AG10803 (cell line): ENCODE measurements around the gene PCNX3.

ENCODE experiments used
- DNase-seq: peaks from one replicate; pipeline ENCODE4 v3.0.0; 2010; ENCODE audit warnings: low read depth
- H3K4me3 ChIP-seq: 2 replicates; pipeline ENCODE4 v1.5.1; 2011; ENCODE audit warnings: mild to moderate bottlenecking, low read length, control low read depth
- TF ChIP-seq, protein P1 (sequence below): conservative IDR thresholded peaks from 2 replicates; pipeline ENCODE4 v1.5.1; 2011; ENCODE audit warnings: mild to moderate bottlenecking, low read length, control low read depth, inconsistent platforms

Gene PCNX3

DNA sequence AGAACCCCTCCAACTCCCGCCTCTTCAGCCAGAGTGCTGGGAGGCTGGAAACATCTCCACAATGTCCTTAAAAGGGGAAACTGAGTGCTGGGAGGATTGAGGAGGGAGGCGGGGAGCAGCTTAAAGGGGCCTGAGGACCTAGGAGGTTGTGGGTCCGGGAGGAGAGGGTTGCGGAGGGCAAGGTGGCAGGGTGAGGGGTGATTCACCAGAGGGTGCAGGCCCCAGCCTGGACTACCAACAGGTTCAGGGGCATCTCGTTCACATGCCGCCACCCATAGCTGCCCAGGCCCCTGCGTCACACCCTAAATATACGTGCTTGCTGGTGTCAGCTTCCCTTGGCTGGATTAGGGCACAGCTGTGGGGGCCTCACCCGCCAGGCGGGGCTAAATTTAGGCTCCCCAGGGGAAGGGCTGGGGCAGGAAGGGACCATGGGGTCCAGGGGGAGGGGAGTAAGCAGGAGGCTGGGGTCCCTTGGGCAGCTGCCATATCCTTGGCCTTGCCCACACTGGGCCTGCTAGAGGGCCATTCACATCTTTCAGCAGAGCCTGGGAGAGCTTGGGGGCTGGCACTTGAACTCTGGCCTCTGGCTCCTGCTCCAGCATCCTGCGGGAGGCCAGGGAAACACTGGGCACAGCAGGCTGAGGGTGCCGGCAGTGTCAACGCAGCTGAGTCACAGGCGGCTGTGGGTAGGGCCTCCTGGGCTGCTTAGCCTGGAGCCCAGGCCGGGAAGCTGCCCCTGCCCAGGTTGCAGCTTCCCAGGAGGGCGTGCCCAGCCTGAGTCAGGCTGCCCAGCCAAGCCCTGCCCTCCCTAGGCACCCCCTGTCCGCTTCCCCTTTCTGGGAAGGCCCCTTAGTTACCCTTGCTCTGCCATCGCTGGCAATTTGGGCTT, 38.5 kb upstream of the PCNX3 start:
- H3K4me3 ChIP-seq = peak overlapping the region; percentile 75
- TF ChIP-seq, protein P1, sequence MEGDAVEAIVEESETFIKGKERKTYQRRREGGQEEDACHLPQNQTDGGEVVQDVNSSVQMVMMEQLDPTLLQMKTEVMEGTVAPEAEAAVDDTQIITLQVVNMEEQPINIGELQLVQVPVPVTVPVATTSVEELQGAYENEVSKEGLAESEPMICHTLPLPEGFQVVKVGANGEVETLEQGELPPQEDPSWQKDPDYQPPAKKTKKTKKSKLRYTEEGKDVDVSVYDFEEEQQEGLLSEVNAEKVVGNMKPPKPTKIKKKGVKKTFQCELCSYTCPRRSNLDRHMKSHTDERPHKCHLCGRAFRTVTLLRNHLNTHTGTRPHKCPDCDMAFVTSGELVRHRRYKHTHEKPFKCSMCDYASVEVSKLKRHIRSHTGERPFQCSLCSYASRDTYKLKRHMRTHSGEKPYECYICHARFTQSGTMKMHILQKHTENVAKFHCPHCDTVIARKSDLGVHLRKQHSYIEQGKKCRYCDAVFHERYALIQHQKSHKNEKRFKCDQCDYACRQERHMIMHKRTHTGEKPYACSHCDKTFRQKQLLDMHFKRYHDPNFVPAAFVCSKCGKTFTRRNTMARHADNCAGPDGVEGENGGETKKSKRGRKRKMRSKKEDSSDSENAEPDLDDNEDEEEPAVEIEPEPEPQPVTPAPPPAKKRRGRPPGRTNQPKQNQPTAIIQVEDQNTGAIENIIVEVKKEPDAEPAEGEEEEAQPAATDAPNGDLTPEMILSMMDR = no peak
- peak; percentile 65 for DNase-seq

DNA sequence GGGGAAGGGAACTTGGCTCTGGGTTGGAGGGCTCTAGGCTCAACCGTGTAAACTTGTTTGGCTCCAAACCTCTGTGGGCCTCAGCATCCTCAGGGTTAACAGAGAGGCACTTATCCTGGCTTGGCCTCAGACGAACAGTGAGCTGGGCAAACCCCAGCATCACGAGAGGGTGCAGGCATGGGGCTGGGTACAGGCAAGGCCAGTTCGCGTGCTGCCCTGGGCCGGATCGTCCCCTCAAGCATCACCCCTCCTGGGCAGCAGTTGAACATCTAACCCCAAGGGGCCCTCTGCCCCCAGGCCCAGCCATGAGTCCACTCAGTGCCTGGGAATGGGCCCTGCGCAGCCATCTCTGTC, 37.8 kb upstream of the PCNX3 start:
- peak overlapping the region; percentile 75 for H3K4me3 ChIP-seq

DNA sequence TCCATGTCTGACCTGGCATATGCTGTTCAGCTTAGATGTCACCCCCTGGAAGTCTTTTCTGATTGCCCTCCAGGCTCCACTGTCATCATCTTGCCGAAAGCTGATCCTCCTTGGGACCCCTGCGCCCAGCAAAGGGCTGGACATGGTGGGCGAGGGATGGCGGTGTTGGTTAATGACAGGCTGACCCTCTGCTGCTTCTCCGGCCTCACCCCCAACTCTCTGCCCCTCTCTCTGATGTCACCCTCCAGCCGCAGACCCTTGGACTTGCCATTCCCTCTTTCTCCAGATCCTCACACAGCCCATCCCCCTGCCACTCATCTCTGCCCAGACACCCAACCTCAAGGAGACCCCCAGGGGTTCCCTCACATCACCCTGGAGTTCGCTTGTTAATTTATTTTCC, 37.4 kb upstream of the PCNX3 start:
- DNase-seq = no peak
- H3K4me3 ChIP-seq = peak overlapping the region; percentile 75
- TF ChIP-seq, protein P1 = no peak

More for the DNA sequence above, 37.8 kb upstream of the PCNX3 start:
- TF ChIP-seq, protein P1 = no peak
- DNase-seq = no peak

DNA sequence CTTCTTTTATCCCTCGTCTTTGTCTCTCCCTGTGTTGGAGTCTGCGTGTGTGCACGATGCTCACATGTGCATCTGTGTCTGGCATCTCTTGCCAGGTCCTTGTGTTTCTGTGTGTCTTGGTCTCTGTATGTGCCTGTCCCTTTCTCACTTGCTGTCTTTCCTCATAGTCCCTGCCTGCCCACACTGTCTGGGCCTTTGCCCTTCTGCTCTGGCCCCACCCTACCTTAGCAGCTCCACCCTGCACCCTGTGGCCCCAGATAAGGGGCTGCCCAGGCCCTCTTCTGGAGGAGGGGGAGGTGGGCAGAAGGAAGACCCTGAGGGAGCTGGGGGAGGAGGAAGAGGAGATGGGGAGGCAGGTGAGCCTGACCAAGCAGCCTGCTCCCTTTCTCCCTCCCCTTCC, 36.9 kb upstream of the PCNX3 start:
- TF ChIP-seq, protein P1 = no peak
- H3K4me3 ChIP-seq = no peak overlapping the region
- no peak for DNase-seq

DNA sequence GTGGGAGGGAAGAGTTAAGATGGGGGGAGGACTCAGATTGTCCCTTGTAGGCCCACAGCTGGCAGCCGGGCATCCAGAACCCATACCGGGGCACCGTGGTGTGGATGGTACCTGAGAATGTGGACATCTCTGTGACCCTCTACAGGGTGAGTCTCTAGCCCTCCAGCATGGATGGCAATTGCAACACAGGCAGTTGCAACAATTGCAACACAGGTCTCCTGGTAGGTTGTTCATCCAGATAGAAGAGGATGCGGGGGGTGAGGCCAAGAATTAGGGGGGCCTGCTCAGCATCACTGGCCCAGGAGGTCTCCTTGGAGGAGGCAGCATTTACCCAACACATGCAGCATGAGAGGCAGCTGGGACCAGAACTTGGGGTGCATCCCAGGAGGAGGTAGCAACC, 36.3 kb upstream of the PCNX3 start:
- TF ChIP-seq, protein P1 = no peak
- no peak for DNase-seq
- H3K4me3 ChIP-seq = no peak overlapping the region

DNA sequence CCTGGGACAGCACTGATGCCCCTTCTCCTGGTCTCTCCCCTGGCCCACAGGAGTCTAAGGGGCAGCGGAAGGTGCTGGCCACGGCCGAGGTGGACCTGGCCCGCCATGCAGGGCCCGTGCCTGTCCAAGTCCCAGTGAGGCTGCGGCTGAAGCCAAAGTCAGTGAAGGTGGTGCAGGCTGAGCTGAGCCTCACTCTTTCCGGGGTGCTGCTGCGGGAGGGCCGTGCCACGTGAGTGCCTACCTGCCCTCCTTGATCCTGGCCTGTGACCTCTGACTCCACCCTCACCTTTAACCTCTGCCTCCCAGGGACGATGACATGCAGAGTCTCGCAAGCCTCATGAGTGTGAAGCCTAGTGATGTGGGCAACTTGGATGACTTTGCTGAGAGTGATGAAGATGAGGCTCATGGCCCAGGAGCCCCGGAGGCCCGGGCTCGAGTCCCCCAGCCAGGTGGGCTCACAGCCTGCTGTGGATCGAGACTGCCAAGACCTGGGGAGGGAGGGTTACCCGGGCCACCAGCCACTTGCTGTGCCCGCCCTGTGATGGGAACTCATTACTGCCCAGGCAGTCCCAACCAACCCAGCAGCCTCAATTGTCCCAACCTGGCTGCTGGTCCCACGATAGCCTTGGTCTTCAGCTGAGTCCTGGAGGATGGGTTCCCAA, 35.4 kb upstream of the PCNX3 start:
- no peak for DNase-seq
- no peak overlapping the region for H3K4me3 ChIP-seq
- TF ChIP-seq, protein P1 = no peak

DNA sequence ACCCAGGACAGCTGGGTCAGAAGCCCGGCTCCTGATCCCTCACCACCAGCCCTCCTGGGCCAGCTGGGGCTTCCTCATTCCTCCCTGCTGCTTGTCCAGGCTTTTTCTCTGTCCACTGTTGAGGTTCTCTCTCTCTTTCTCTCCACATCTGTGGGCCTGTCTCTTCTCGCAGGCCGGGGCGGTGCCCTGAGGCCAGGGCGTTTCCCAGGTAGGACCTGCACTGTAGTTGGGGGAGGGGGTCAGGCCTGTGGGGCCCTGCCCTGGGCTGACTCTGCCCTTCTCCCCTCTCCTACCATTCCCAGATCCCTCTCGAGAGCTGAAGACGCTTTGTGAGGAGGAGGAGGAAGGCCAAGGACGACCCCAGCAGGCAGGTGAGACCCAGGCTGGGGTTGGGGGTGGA, 34.8 kb upstream of the PCNX3 start:
- TF ChIP-seq, protein P1 = no peak
- DNase-seq = no peak
- no peak overlapping the region for H3K4me3 ChIP-seq
